GM18858 (cell line): ENCODE measurements around the gene PLCB4.

Experiments
- ATAC-seq: cut with Tn5 transposase; IDR thresholded peaks from one replicate; pipeline ENCODE4 v1.9.1; 2021; ENCODE audit not compliant: unreplicated experiment

The PLCB4 gene

DNA sequence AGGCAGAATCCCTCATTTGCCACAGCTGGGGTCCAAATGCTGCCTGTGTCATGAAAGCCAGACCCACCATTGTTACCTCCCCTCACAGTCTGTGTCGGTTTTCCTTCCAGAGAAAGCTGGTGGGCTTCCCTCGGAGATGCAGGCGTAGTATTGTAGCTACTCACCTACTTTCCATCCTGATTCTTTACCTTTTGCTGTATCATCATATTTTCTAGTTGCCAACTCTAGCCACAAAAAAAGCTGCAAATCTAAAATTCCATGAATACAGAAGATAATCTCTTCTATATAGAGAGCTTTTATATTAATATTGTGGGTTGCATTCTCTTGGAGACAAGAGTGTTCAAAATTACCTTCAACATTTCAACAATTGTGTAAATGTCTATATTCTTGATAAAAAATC, 347.5 kb downstream of the PLCB4 start:
- no peak for ATAC-seq

DNA sequence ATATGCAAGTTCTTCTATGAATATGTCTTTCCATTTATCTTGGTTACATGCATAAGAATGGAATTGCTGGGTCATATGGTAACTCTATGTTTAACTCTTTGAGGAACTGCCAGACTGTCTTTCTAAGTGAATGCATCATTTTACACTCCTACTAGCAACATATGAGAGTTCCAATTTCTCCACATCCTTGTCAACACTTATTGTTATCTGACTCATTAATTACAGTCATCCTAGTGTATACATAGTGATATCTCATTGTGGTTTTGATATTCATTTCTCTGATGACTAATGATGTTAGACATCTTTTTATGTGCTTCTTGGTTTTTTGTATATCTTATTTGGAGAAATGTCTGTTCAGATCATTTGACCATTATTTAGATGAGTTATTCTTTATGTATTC, 348.8 kb downstream of the PLCB4 start:
- ATAC-seq = no peak

DNA sequence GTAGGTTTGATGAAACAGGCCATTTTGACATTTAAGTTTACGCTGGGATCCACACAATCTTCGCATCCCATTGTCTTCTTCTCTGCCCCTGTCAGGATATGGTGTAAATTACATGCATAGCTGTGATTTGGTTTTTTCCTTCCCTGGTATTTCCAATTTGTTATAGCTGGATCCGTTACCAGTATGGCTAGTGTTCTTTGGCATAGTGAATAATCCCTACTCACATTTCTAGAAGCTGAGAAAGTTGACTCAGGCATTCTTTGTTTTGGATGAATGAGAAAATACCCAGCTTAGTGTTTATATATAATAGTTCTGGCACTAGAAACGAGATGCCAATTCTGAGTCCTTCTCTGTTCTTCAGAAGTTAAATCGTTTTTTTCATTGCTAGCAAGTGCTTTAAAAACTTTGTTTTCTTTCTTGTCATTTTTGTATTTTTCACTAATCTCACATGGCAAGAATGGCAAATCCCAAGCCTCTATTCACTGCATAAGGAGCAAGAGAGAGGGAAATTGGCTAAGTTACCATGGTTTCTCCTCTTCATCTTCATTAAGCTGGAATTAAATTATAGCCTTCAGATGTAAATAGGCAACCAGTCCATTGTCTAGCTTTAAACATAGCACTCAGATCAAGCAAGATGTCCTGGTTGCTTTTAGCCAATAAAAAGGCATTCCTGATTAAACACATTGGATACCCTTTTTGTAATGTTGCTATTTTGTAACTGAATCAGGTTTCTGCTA, 353.6 kb downstream of the PLCB4 start:
- ATAC-seq = no peak

DNA sequence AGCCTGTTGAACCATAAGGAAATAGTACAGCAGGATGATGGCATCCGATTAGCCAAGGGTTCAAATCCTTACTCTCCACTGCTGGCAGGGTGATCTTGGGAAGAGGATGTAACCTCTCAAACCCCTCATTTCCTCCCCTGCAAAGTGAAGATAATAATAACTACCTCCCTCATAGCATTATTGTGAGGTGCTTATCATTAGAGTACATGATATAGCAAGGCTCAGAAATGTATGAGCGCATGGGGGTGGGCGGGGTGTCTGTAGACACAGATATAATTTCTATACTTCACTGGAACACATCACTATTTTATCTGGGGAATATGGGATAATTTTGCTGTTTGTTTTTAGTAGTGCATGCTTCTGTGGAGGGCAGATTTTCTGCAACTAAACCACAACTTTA, 355.7 kb downstream of the PLCB4 start:
- no peak for ATAC-seq

DNA sequence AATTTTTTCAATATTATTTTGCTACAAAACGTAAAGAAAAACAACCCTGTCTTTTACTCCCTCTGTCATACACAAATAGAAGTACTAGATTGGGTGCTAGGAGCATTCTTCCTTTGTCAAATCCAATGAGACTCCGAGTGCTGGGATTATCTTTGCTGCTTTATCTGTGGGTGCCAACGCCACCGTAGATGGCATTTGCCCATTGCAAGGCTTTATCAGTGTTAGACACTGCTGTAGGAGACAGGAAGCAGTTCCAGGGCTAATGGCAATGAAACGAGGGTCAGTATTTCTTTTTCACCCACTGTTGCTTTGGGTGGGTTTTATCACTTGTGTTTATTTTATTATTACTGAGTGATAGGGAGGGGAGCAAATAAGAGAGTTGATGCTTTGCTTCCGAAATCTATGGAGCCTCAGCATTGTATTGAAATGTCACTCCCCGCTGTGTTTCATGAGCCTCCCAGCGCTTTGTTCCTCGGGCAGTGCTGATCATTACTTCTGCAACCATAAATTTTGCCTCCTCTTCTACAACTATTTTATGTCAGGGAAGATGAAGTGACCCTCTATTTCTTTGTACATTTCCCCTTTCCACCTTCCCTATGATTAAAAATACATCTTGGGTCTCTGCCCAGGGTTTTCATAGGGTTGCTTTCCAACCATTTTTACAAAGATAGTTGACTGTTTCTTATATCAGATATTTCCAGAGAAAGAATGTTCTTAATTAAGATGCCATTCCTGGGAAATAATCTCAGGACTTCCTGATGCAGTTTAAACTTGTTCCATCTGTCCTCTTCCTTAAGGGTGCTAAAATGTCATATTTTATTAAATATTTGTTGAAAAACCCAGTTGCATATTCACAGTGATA, 358.8 kb downstream of the PLCB4 start:
- ATAC-seq = no peak

DNA sequence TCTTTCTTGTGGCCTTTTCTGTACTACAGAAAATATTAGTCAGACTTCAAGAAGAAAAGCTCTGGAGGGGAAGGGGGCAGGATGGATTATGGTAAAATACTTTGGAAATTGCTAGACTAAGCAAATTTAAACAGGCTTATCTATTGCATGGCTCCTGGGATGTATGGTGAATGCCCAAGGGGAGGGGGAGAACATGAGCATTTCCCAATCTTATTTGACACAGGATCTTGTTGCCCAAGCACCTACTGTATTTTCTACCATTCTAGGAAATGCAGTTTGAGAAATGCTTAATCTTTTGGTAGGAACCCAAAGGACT, 359.4 kb downstream of the PLCB4 start:
- no peak for ATAC-seq

DNA sequence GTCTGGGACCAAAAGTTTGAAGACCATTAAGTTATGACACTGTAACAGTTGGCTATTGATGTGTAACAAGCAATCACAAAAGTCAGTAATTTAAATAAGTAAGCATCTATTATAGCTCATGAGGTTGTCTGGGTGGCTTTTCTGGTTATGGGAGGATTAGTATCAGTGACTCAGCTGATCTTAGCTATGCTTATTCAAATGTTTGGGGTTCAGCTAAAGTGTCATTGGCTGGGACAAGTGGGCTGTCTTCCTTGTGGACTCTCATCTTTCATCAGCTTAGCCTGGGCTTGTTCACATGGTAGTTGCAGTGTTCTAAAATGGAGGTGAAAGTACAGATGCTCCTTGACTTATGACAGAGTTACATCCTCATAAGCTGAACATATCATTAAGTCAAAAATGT, 370.9 kb downstream of the PLCB4 start:
- no peak for ATAC-seq

DNA sequence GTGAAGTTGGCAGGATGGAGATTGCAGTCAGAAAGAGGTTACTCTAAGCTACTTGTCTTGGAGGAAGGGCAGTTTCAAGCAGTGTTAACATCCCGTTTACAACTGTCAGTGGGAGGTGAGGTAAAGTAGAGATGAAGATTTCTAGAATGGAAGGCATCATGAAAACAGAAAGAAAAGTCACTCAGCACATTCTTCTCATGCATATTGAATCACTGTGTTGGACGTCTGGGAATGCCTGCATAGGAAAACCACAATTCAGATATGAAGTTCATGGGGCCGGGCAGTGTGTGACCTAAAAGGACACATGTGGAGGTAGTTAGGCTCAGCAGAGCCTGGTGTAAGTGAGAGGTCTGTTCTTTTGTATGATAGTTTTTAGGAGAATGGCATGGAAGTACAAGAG, 372.0 kb downstream of the PLCB4 start:
- ATAC-seq = no peak

DNA sequence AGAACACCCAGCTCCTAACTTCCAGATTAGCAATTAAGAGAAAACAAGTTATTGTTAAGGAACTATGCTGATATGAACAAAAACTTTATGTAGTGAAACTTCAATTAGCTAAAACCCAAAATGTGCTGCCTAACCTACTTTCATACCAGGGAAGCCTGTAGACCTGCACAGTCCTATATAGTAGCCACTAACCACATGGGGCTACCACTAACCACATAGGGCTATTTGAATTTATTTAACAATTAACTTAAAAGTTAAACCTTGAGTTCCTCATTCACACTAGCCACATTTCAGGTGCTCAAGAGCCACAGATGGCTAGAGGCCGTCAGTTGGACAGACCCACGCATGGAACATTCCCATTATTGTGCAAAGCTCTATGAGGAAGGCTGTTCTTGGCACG, 373.1 kb downstream of the PLCB4 start:
- ATAC-seq = peak; percentile 48

DNA sequence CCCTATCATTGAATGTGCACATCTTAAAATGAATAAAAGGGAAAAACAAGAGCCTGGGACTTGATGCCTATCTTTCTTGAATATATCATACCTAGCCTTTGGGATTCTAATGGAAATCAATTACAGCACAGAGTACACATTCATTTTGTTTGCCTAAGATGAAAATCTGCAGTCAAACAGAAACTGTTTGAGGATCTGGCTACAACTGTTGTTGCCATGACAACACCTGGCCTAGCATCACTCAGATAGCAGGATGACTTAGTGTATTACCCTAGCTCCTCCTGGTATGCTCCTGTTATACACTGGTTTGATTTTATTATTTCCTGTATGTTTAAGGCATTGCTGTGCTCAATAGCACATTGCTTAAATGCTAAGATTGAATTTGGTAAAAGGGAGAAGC, 374.0 kb downstream of the PLCB4 start:
- ATAC-seq = peak; percentile 82

DNA sequence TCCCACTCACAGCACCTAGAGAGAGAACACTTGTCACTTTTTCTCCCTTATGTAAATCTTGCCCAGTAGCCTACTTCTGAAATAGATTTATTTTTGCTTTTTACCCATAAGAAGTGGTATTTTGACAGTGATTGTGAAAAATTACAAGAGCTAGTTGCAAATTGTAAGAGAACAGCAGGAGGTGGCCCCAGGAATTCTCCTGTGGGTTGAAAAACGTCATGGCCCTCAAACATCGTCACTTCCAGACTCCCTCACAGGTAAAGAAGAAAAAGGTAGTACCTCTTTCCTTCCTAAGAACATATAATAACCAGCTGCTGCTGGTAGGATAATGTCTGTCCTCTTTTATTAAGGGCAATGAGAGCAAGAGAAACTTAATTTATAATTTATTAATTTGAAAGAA, 376.0 kb downstream of the PLCB4 start:
- ATAC-seq = no peak

DNA sequence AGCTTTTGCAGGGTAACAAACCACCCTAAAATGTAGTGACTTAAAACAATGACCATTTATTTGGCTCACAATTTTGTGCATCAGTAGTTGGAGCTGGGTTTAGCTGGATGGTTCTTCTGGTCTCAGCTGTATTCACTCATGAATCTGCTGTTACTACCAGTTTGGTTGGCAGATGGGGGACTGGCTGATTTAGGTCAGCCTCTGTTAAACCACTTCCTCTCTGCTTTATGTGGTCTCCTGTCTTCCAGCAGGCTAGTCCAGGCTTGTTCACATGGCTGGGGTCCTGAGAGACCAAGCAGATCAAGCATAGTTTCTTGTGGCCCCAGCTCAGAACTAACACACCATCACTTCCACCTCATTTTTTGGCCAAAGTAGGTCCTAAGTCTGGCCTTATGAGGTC, 378.3 kb downstream of the PLCB4 start:
- ATAC-seq = no peak

DNA sequence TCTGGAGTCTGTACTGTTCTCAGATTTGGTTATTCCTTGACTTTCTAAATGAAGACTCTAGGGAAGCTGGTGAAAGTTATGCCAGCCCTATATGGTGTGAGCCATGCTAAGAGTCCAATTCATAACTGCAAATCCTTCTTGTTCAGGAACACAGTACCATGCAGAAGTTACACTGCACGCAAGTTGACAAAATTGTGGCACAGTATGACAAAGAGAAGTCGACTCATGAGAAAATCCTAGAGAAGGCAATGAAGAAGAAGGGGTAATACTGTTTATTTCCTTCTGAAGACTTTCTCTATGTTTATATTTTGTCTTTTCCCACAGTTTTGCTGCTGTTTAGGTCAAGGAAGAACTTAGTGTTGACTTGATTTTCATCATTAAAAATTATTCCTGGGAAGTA, 384.3 kb downstream of the PLCB4 start:
- ATAC-seq = no peak

DNA sequence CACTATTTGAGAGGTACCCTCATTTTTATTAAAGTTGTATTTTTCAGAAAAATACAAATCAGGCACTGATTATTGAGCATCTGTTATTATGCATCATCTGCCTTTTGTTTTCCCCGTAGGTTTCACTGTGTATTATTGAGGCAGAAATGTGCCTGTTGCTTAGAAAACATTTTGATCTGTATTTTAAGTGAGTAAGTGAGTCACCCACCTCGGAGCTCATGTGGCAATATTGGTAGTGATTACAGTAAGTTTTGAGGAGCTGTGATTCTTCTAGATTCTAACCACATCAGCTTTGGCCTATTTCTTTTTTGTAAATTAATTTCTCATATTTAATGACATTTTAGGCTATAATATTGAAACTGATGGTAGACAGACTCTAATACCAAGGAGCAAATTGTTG, 385.9 kb downstream of the PLCB4 start:
- no peak for ATAC-seq

DNA sequence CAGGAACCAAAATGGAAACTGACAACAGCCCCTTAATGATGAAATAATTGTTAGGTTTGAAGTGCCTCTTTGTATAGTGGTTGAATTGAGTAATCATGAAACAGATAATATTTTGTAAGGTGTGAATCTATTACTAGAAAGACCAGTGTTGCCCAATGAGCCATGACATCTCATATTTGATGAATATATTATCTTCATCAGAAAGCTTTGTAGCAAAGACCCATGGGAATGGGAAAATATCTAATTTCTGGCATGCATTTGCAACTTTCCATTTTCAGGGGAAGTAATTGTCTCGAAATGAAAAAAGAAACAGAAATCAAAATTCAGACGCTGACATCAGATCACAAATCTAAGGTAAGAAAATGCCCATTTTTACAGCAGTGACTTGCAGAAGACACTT, 388.2 kb downstream of the PLCB4 start:
- ATAC-seq = peak; percentile 71

DNA sequence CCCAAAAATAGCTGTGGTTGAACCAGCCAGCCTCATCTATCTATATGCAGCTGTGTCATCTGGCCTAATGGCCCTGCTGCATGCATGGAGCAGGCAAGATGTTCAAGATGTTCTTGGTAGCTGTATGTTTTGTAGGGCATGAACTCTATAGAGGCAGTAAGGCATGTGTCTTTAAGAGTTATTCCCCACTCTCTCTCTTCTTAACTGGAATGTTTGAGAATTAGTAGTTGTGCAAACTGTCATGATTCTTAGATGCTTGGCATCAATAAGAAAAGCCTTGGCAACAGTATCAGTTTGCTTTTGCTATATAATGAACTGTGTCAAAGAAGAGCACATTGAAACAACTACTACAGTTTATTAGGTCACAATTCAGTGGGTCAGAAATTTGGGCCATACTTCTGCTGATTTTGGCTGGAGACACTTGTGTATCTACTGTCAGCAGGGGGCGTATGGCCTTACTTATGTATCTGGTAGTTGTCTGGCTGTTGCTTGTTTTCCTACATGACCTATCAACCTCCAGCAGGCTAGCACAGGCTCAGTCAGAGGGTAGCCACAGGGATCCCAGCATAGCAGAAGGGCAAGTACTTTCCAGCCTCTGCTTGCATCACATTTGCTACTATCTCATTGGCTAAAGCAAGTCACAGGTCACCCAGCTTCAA, 389.4 kb downstream of the PLCB4 start:
- no peak for ATAC-seq

DNA sequence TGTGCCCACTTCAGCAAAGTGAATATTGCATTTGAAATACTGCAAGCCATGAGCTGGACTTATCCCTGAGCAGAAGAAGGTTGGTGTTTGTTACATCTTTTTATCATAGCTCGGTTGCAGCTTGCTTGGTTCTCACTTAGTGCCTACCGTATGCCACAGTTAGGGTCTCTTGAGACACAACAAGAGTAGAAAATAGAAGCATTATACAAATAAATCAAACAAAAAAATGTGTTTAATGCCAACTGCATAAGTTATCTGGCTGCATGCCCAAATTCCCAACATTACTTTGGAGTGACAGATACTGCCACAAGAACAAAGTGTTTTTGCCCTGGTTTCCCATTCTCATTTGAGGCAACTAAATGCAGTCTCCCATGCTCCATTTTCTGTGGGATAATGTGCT, 391.6 kb downstream of the PLCB4 start:
- ATAC-seq = no peak

DNA sequence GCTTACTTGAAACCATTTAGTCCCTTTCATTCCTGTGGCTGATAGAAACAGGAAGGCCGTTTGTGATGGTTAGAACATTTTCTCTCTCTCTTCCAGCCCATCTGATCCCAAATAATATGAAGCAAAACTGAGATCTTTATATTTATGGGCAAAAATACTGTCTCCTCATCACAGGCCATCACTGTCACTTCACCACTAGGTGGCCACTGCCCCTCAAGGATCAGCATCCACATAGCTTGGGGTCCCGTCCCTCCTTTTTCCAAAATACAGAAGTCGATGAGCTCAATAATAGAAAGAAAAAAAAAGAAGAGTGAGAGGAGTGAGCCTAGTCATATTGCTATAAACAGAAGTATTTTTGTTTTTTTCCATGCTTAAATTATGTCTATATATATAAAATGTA, 399.1 kb downstream of the PLCB4 start:
- ATAC-seq = no peak

DNA sequence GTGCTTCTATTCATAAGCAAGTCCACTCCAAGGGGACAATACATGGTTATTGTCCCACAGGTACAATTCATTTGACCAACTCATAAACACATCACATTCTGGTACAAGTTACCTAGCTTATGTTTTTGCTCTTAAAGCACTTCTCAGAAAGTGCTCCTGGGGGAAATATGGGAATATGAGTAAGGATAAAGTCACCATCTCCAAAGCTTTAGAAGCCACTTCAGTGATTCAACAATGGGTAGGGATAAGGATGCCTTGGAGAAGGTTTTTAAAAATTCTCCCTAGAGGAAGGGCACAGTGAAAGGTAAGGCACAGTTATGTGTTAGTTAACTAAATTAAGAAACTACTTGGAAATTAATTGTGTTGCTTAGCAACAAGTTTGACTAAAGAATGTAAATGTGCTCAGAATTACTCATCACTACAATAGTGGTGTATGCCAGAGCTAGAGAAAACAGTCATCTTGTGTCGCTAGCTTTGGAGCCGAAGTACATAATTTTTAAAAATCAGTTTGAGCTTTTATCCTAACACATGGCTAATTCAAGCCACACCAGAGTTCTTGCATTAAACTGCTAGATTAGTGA, 406.0 kb downstream of the PLCB4 start:
- no peak for ATAC-seq

DNA sequence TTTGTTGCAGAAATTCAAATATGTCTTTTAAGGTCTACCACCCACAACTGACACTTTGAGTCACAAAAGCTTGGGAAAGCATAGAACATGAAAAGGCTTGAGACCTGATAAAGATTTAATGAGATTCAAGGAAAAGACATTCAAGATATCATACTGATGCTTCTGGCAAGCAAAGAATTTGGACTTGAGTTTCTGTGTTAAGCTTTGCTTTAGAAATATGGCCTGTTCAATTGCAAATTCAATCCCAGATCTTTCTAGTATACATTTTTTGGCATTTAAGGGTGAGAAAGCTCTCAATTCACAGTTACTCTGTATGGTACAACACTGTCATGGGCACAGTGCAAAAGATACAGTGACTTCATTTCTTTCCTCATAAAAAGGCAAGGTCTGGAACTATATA, 406.6 kb downstream of the PLCB4 start:
- no peak for ATAC-seq

DNA sequence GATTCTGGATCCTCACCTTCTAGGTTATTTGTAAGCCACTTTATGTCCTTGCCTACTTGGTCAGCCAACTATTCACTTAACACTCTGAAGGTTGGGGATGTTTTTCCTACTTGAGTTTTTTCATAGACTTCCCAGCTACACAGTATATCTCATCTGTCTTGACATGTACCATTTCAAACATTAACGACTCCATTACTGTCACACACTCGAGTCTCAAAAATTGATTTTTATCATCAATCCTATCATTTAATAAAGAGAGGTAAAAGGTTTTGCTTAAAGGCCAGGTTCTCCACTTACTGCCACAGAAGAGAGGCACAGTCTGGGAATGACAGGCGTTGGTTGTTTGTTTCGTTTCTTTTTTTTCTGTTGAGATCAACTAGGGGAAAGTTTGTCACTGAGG, 407.3 kb downstream of the PLCB4 start:
- no peak for ATAC-seq

DNA sequence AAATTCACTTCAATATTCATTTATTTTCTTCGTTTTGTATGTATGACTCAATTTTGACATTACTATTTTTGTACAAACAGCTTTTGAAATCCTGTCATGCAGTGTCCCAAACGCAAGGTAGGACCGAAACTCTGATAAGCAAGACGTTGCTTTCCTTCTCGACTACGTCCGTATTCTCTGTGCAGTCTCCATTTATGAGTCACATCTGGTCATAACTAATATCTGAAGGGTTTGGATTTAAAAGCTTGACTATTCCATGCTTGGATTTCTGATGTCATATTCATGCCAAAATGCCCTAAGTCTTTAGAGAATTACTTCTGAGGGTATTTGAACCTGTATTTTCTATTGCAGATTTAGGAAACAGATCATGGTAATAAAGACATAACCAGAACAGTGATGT, 407.8 kb downstream of the PLCB4 start:
- no peak for ATAC-seq
